Memory B cell (primary cell): Measurements from ENCODE around the gene UCHL5.

Source experiments
- ATAC-seq: fragments of 150-1000 bp; cut with Tn5 transposase; 2 replicates; pipeline ENCODE4 v1.10.0; 2021; ENCODE audit warnings: low read depth, mild to moderate bottlenecking, moderate library complexity
- DNase-seq, 2 donors: peaks; one replicate each; pipeline ENCODE4 v3.0.0; 2022; ENCODE audit warnings: low spot score in 2 of 2
- H3K27ac Mint-ChIP-seq: one replicate; pipeline ENCODE4 v1.8.0; 2022; ENCODE audit warnings: mild to moderate bottlenecking, moderate library complexity, mixed read lengths
- H3K27me3 Mint-ChIP-seq: one replicate; pipeline ENCODE4 v1.8.0; 2022; ENCODE audit warnings: mixed read lengths
- H3K36me3 Mint-ChIP-seq: one replicate; pipeline ENCODE4 v1.8.0; 2022; ENCODE audit warnings: mild to moderate bottlenecking, mixed read lengths
- H3K4me1 Mint-ChIP-seq: one replicate; pipeline ENCODE4 v1.8.0; 2022; ENCODE audit warnings: mixed read lengths
- H3K4me3 Mint-ChIP-seq: one replicate; pipeline ENCODE4 v1.8.0; 2022; ENCODE audit warnings: mild to moderate bottlenecking, moderate library complexity, mixed read lengths
- H3K9me3 Mint-ChIP-seq: one replicate; pipeline ENCODE4 v1.8.0; 2022; ENCODE audit warnings: mixed read lengths

UCHL5 gene

DNA sequence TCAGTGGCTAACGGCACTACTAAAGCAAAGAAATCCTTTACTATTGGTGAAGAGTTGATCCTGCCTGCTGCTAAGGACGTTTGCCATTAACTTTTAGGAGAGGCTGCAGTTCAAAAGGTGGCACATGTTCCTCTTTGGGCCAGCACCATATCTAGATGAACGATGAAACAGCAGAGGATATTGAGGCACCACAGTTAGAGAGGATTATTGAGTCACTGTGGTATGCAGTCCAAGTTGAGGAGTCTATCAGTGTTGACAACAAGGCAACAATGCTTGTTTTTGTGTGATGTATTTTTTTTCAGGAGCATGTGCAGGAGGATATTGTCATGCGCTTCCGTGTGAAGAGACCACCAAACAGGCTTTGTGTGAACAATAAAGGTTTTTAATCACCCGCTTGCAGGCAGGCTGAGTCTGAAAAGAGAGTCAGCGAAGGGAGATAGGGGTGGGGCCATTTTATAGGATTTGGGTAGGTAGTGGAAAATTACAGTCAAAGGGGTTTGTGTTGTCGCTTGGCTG lies 80.9 kb downstream of the UCHL5 start:
- Mint-ChIP-seq H3K27ac (no peak overlapping the region), H3K4me3 (no peak overlapping the region), H3K36me3 (peaks cover 8% of the 10 kb centered on the region), H3K4me1 (no peaks in the 10 kb centered on the region), H3K9me3 (peaks cover 1% of the 10 kb centered on the region), H3K27me3 (no peaks in the 10 kb centered on the region)
- DNase-seq: no peak
- ATAC-seq: no peak

DNA sequence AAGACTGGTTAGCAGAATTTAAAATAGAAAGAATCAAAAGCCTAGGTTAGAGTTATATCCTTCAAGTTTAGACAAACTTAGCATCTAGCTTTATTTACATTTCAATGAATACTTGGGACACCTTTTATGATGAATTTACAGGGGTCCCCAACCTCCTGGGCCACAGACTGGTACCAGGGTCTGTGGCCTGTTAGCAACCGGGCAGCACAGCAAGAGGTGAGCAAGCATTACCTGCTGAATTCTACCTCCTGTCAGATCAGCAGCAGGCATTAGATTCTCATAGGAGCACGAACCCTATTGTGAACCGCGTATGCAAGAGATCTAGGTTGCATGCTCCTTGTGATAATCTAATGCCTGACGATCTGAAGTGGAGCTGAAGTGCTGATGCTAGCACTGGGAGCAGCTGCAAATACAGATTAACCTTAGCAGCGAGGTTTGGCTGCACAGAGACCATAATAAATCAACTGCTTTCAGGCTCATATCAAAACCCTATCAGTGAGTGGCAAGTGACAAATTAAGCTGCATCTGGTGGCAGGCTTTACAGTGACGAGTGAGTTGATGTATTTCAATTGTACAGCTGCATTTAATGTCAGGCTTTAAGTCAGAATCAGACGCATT lies 82.0 kb downstream of the UCHL5 start:
- H3K4me1 Mint-ChIP-seq: no peaks in the 10 kb centered on the region
- DNase-seq (no peak), ATAC-seq (no peak)
- H3K9me3 Mint-ChIP-seq: peaks cover 1% of the 10 kb centered on the region
- peaks cover 8% of the 10 kb centered on the region for H3K36me3 Mint-ChIP-seq
- H3K27me3 Mint-ChIP-seq: no peaks in the 10 kb centered on the region
- H3K4me3 Mint-ChIP-seq: no peak overlapping the region
- H3K27ac Mint-ChIP-seq: no peak overlapping the region

DNA sequence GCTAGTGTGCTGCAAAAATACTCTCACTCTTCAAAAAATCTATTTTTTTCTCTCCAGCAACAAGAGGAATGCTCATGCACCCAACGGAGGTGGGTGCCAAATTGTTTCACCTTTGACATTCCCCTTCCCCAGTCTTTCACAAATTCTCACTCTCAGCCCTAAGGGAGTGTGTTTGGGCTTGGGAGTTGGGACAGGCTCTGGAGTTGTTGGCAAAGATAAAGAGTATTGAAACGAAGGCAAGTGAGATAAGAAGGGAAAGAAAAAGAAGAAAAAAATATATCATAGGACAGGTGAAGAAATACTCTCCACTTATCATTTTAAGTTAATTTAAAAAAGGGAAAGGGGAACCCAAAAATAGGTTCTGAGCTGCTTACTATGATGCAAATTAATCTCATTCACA lies 82.6 kb downstream of the UCHL5 start:
- no peak for DNase-seq
- Mint-ChIP-seq H3K36me3 (peaks cover 8% of the 10 kb centered on the region), H3K9me3 (peaks cover 1% of the 10 kb centered on the region), H3K27me3 (no peaks in the 10 kb centered on the region), H3K4me3 (no peak overlapping the region), H3K27ac (no peak overlapping the region), H3K4me1 (no peaks in the 10 kb centered on the region)
- ATAC-seq: no peak

DNA sequence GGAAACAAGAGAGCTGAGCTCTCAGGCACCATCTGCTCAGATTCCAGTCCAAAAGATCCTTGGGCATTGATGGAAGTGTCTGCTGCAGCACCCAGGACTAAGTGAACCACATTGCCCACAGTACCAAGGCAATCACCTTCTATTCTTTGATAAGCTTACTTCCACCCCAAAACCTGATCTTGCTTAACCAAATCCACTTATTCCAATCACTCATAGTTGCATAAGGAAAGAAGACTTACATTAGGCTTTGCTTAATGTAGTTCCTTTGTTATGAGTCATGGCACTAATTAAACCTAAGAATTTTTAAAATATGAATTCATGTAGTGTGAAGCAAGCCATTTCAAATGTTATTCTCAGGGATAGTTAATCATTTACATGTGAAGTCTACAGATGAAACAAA lies 84.5 kb downstream of the UCHL5 start:
- peaks cover 1% of the 10 kb centered on the region for H3K9me3 Mint-ChIP-seq

DNA sequence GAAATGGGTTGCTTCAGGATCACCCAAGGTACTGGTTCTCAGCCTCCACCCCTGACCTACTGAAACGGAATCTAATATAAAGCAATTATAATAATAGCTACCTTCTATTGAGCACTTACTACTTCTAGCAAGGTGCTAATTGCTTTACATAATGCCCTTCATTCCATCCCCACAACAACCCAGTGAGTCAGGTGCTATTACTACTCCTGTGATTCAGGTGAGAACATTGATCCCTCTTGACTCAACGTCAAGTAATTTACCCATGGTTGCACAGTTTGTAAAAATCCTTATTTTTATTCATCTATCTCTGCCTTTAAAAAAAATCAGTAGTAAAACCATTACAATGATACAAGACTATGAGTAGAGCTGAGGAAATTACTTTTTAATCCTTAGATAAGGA lies 85.2 kb downstream of the UCHL5 start:
- Mint-ChIP-seq H3K4me1 (no peaks in the 10 kb centered on the region), H3K36me3 (peaks cover 2% of the 10 kb centered on the region), H3K27ac (no peak overlapping the region), H3K4me3 (no peak overlapping the region), H3K27me3 (no peaks in the 10 kb centered on the region), H3K9me3 (peaks cover 1% of the 10 kb centered on the region)
- ATAC-seq (no peak), DNase-seq (no peak)

More for the DNA sequence above, 84.5 kb downstream of the UCHL5 start:
- no peak for DNase-seq
- no peaks in the 10 kb centered on the region for H3K27me3 Mint-ChIP-seq
- peaks cover 6% of the 10 kb centered on the region for H3K36me3 Mint-ChIP-seq
- no peak for ATAC-seq
- no peak overlapping the region for H3K27ac Mint-ChIP-seq
- H3K4me1 Mint-ChIP-seq: no peaks in the 10 kb centered on the region
- no peak overlapping the region for H3K4me3 Mint-ChIP-seq

DNA sequence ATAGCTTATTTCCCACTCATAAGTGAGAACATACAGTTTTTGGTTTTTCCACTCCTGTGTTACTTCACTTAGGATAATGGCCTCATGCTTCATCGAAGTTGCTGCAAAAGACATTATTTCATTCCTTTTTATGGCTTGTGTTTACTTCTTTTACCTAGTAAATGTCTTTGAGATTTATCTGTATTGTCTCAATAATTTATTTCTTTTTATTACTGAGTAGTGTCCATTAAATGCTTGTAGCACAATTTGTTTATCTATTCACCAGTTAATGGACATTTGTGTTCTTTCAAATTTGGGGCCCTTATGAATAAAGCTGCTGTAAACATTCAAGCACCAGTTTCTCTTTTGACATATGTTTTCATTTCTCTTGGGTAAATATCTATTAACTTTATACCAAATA lies 86.0 kb downstream of the UCHL5 start:
- DNase-seq: no peak
- Mint-ChIP-seq H3K9me3 (no peaks in the 10 kb centered on the region), H3K36me3 (no peaks in the 10 kb centered on the region), H3K27me3 (no peaks in the 10 kb centered on the region), H3K27ac (no peak overlapping the region), H3K4me1 (no peaks in the 10 kb centered on the region), H3K4me3 (no peak overlapping the region)
- ATAC-seq: no peak

DNA sequence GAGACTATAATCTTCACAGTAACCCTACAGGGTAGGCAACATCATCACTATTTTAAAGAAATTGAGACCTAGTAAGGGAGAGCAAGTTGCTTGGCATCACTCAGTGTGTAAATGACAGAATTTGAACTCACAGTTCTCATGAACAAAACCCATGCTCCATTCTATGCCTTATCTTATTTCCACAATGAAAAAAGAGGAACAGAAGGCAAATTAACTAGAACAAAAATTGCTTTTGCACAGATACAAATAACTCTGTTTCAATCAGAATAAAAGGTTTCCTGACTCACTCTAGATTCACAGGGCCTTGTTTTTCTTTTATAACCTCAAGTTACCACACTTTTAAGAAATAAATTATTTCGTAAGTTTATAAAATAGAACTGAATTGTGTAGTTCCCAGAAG lies 90.1 kb downstream of the UCHL5 start:
- DNase-seq (no peak), ATAC-seq (no peak)
- H3K4me1 Mint-ChIP-seq: no peaks in the 10 kb centered on the region
- H3K4me3 Mint-ChIP-seq: no peak overlapping the region
- H3K27ac Mint-ChIP-seq: no peak overlapping the region
- H3K27me3 Mint-ChIP-seq: no peaks in the 10 kb centered on the region
- H3K36me3 Mint-ChIP-seq: no peaks in the 10 kb centered on the region
- H3K9me3 Mint-ChIP-seq: peaks cover 2% of the 10 kb centered on the region

DNA sequence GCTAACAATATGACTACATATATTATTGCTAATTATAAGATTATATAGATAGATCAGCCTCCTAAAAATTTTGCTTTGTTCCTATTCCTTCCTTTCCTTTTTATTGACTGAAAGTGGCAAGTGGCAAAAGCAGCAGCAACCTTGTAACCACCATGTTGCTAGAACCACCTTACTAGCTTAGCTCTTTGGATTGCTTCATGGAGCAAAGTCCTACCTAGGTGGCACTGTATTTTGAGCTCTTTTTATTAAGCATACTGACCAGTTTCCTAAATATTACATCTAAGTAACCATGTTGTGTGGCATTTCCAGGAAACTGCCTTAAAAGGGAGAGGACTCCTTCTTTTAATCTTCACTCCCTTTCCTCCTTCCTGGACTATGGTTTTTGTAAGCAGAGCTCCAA lies 90.8 kb downstream of the UCHL5 start:
- no peaks in the 10 kb centered on the region for H3K36me3 Mint-ChIP-seq
- no peaks in the 10 kb centered on the region for H3K4me1 Mint-ChIP-seq
- no peak overlapping the region for H3K27ac Mint-ChIP-seq
- no peak overlapping the region for H3K4me3 Mint-ChIP-seq
- H3K9me3 Mint-ChIP-seq: peaks cover 2% of the 10 kb centered on the region
- ATAC-seq: no peak
- no peaks in the 10 kb centered on the region for H3K27me3 Mint-ChIP-seq
- no peak for DNase-seq

DNA sequence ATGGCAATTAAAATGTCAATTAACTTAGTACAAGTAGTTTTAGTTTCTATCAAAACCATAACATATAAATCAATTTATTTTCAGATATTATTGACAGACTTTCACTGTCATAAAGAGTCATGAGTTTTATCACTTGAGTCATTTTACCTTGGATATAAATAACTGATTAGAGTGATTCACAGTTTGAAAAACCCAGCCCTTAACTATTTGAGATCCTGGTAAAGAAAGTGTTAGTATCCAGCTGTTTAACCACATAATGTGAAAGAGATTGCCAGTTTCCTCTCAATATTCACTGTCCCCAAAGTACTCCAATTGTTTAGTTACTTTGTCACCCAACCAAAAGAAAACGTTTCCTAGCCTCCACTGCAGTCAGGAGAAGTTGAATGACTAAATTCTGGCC lies 91.3 kb downstream of the UCHL5 start:
- H3K27ac Mint-ChIP-seq: no peak overlapping the region
- no peak overlapping the region for H3K4me3 Mint-ChIP-seq
- no peaks in the 10 kb centered on the region for H3K27me3 Mint-ChIP-seq
- no peaks in the 10 kb centered on the region for H3K4me1 Mint-ChIP-seq
- H3K9me3 Mint-ChIP-seq: peaks cover 2% of the 10 kb centered on the region
- DNase-seq (no peak), ATAC-seq (no peak)
- no peaks in the 10 kb centered on the region for H3K36me3 Mint-ChIP-seq

DNA sequence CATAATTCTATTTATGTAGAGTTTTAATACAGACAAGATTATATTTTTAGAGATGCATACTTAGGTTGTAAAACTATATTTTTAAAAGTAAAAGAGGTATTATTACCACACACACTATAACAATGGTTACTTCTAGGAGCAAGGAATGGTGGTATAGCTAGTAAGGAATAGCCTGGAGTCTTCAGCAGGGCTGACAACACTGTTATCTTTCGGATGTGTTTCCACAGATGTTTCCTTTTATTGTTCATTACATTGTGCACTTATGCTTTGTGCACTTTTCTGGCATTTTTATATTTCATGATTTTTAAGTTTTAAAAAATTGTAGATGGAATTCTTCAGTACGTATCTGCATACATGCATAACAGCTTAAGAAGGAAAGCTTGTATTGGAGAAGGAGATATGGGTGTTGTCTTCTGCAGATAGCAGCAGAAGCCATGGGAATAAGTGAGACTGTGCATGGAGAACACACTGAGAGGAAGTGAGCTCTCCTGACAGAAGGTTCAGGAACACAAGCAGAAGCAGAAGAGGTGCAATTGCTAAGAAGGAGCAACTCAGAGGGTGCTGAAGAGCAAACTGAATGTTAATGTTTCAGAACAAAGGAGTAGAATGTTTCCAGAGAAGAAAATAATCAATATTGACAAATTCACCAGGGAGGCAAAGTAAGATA lies 91.8 kb downstream of the UCHL5 start:
- Mint-ChIP-seq H3K4me3 (no peak overlapping the region), H3K9me3 (peaks cover 2% of the 10 kb centered on the region), H3K4me1 (no peaks in the 10 kb centered on the region), H3K27me3 (no peaks in the 10 kb centered on the region), H3K36me3 (no peaks in the 10 kb centered on the region), H3K27ac (no peak overlapping the region)
- no peak for ATAC-seq
- DNase-seq: no peak

DNA sequence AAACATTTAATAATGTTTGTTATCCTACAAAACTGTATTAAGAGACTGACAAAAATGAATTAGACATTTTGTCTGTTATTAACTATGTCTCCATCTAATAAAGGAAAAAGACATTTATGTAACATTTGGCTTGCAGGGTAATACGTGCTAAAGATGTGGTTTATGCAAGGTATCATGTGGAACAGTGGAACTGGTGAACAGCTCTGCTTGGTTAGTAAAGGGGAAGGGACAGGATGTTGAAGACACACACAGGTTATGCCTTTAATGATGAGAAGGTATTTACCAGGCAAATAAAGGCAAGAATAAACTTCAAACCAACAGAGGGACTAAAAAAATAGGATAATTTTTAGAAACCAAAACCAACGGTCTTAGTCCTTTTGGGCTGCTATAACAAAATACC lies 93.1 kb downstream of the UCHL5 start:
- H3K36me3 Mint-ChIP-seq: no peaks in the 10 kb centered on the region
- peaks cover 2% of the 10 kb centered on the region for H3K9me3 Mint-ChIP-seq
- H3K27me3 Mint-ChIP-seq: no peaks in the 10 kb centered on the region
- DNase-seq (no peak), ATAC-seq (no peak)
- H3K27ac Mint-ChIP-seq: no peak overlapping the region
- H3K4me1 Mint-ChIP-seq: no peaks in the 10 kb centered on the region
- no peak overlapping the region for H3K4me3 Mint-ChIP-seq

DNA sequence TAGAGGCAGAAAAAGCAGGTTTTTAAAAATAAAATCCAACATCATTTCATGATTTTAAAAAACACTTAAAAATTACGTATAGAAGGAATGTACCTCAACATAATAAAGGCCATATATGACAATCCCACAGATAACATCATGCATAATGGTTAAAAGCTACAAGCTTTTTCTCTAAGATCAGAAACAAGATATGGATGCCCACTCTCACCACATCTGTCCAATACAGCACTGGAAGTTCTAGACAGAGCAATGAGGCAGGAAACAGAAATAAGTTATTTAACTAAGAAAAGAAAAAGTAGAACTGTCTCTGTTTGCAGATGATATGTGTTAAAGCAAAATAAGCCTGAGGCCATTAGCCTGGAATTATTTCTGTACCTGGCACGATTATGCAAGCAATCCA lies 96.3 kb downstream of the UCHL5 start:
- Mint-ChIP-seq H3K36me3 (peaks cover 2% of the 10 kb centered on the region), H3K27ac (no peak overlapping the region), H3K9me3 (peaks cover 2% of the 10 kb centered on the region), H3K4me1 (no peaks in the 10 kb centered on the region), H3K27me3 (no peaks in the 10 kb centered on the region), H3K4me3 (no peak overlapping the region)
- ATAC-seq (no peak), DNase-seq (no peak)
